Measurements from ENCODE around the gene EIF4E1B. TPM values are rescaled to one million over a fixed set of nuclear protein-coding genes. Genes with fewer than 3 reads are reported as not detected.
"Not testable (repeated sequence)": the region's sequence is repeated elsewhere in the genome, so short reads cannot be mapped to it uniquely, and the experiment has no call there.

The EIF4E1B gene
- total RNA-seq, 1 donor from 2014 or later: 0.06 TPM

DNA sequence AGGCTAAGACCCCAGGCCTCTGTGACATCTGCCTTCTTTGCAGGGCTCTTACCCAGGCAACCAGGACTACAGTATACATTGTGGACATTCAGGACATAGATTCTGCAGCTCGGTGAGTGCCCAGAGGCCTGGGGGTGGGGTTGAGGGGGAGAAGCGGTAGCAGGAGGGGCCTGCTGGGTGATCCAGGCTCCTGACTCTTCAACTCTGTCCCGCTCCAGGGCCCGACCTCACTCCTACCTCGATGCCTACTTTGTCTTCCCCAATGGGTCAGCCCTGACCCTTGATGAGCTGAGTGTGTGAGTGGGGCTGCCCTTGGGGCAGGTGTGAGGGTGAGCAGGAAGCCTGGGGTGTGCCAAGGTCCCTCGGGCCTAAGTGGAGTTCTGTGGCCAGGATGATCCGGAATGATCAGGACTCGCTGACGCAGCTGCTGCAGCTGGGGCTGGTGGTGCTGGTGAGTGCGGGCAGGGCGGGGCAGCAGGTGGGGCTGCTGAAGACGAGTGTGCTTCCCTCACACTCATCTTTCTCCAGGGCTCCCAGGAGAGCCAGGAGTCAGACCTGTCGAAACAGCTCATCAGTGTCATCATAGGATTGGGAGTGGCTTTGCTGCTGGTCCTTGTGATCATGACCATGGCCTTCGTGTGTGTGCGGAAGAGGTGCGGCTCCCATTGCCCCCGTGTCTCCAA, 40.3 kb upstream of the EIF4E1B start:
- TF ChIP-seq EZH2phosphoT487 (IDR thresholded peaks at IDR 0.05): no peak
- no peaks in the 10 kb centered on the region for H3K4me1 Mint-ChIP-seq
- Histone ChIP-seq H2AFZ (replicated peaks) (no peak overlapping the region), H3K4me2 (no peak overlapping the region), H3K4me3 (no peak overlapping the region), H3K4me1 (no peaks in the 10 kb centered on the region), H3K27ac (no peak overlapping the region), H4K20me1 (ENCODE audit: low read depth) (no peaks in the 10 kb centered on the region), H3K9me3 (ENCODE audit: low read depth) (peaks cover 3% of the 10 kb centered on the region), H3K79me2 (ENCODE audit: low read depth) (no peaks in the 10 kb centered on the region), H3F3A (ENCODE audit: low read depth) (peaks cover 4% of the 10 kb centered on the region), H3K27me3 (no peaks in the 10 kb centered on the region), H3K9ac (no peak overlapping the region), H3K36me3 (no peaks in the 10 kb centered on the region)
- DNase-seq (ENCODE audit: low spot score): no peak
- peaks cover 4% of the 10 kb centered on the region for H3K36me3 Mint-ChIP-seq
- H3K27ac Mint-ChIP-seq: no peak overlapping the region
- peaks cover 14% of the 10 kb centered on the region for H3K27me3 Mint-ChIP-seq (ENCODE audit: insufficient read depth, low read depth)
- peaks cover 4% of the 10 kb centered on the region for H3K9me3 Mint-ChIP-seq
- H3K4me3 Mint-ChIP-seq: no peak overlapping the region

DNA sequence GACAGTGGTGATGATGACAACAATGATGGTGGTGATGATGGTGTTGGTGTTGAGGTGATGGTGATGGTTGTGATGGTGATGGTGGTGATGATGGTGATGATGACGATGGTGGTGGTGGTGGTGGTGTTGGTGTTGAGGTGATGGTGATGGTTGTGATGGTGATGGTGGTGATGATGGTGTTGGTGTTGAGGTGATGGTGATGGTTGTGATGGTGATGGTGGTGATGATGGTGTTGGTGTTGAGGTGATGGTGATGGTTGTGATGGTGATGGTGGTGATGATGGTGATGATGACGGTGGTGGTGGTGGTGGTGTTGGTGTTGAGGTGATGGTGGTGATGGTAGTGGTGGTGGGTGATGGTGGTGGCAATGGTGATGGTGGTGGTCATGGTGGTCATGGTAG, 38.8 kb upstream of the EIF4E1B start:
- H3K4me3 Mint-ChIP-seq; H2AFZ ChIP-seq (replicated peaks); H3K9me3 ChIP-seq (ENCODE audit: low read depth); H3K4me3 ChIP-seq; H3K27ac Mint-ChIP-seq; H3K27ac ChIP-seq; H3K4me1 Mint-ChIP-seq; H3K36me3 ChIP-seq; H3K36me3 Mint-ChIP-seq; H3F3A ChIP-seq (ENCODE audit: low read depth); H3K4me1 ChIP-seq; DNase-seq (ENCODE audit: low spot score); H3K9me3 Mint-ChIP-seq; H3K4me2 ChIP-seq; H3K79me2 ChIP-seq (ENCODE audit: low read depth); H3K9ac ChIP-seq; H3K27me3 ChIP-seq; H4K20me1 ChIP-seq (ENCODE audit: low read depth): not testable (repeated sequence)
- H3K27me3 Mint-ChIP-seq (ENCODE audit: insufficient read depth, low read depth): peaks cover 14% of the 10 kb centered on the region

DNA sequence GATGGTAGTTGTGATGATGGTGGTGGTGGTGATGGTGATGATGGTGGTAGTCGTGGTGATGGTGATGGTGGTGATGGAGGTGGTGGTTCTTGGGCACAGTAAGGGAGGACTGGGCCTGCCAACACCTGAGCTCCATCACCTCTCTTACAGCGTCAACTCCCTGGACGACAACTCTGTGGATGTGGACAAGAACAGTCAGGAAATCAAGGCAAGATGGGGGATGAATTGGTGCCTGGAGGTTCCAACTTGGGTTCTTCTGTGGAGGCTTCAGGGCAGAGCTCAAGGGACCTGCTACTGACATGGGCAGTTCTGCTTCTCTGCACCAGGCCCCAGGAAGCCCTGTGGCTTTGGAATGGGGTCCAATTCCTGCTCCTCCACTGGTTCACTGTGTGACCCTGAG, 37.9 kb upstream of the EIF4E1B start:
- no peaks in the 10 kb centered on the region for H3K9me3 Mint-ChIP-seq
- no peak for TF ChIP-seq EZH2phosphoT487 (IDR thresholded peaks at IDR 0.05)
- no peak for TF ChIP-seq EZH2 (IDR thresholded peaks at IDR 0.05)
- TF ChIP-seq, protein P1, sequence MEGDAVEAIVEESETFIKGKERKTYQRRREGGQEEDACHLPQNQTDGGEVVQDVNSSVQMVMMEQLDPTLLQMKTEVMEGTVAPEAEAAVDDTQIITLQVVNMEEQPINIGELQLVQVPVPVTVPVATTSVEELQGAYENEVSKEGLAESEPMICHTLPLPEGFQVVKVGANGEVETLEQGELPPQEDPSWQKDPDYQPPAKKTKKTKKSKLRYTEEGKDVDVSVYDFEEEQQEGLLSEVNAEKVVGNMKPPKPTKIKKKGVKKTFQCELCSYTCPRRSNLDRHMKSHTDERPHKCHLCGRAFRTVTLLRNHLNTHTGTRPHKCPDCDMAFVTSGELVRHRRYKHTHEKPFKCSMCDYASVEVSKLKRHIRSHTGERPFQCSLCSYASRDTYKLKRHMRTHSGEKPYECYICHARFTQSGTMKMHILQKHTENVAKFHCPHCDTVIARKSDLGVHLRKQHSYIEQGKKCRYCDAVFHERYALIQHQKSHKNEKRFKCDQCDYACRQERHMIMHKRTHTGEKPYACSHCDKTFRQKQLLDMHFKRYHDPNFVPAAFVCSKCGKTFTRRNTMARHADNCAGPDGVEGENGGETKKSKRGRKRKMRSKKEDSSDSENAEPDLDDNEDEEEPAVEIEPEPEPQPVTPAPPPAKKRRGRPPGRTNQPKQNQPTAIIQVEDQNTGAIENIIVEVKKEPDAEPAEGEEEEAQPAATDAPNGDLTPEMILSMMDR (IDR thresholded peaks at IDR 0.05): no peak
- H3K27me3 Mint-ChIP-seq (ENCODE audit: insufficient read depth, low read depth): peaks cover 14% of the 10 kb centered on the region
- Histone ChIP-seq H3K27me3 (peaks cover 14% of the 10 kb centered on the region), H3K4me3 (no peak overlapping the region), H3K4me2 (no peak overlapping the region), H3F3A (ENCODE audit: low read depth) (peaks cover 4% of the 10 kb centered on the region), H3K27ac (no peak overlapping the region), H3K79me2 (ENCODE audit: low read depth) (no peaks in the 10 kb centered on the region), H2AFZ (replicated peaks) (no peak overlapping the region), H3K4me1 (no peaks in the 10 kb centered on the region), H4K20me1 (ENCODE audit: low read depth) (no peaks in the 10 kb centered on the region), H3K9ac (no peak overlapping the region), H3K36me3 (no peaks in the 10 kb centered on the region), H3K9me3 (ENCODE audit: low read depth) (no peaks in the 10 kb centered on the region)
- H3K4me3 Mint-ChIP-seq: no peak overlapping the region
- H3K27ac Mint-ChIP-seq: no peak overlapping the region
- no peak for DNase-seq (ENCODE audit: low spot score)
- H3K4me1 Mint-ChIP-seq: no peaks in the 10 kb centered on the region
- H3K36me3 Mint-ChIP-seq: peaks cover 4% of the 10 kb centered on the region

DNA sequence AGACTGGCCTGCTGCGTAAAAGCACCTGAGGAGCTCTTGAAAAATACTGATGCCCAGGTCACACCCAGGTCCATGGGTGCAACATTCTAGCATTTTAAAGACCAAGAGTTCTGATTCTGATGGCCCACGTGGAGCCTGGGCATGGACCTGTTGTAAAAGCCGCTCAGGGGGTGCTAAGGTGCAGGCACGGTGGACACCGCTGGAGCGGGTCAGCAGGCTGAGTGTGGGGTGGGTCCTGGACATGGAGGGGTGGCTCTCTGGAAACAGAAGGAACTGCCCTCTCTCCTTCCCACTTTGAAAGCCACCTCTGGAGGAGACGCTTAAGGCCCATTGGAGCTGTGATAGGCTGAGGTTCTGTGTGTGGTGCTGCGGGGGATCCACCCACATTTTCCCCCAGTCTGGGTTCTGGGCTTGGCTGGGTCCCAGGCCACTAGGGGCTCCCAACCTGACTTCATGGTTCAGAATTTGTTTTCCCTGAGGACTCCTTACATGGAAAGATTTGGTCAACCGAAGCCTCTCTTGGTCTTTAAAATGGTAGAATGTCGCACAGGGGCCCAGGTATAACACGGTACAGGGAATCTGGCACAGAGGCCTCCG, 37.1 kb upstream of the EIF4E1B start:
- Mint-ChIP-seq H3K4me3 (no peak overlapping the region), H3K9me3 (no peaks in the 10 kb centered on the region), H3K27ac (no peak overlapping the region), H3K36me3 (peaks cover 5% of the 10 kb centered on the region), H3K4me1 (no peaks in the 10 kb centered on the region), H3K27me3 (ENCODE audit: insufficient read depth, low read depth) (peaks cover 12% of the 10 kb centered on the region)
- TF ChIP-seq EZH2phosphoT487 (IDR thresholded peaks at IDR 0.05): no peak
- TF ChIP-seq, protein P1 (IDR thresholded peaks at IDR 0.05): no peak
- TF ChIP-seq EZH2 (IDR thresholded peaks at IDR 0.05): no peak
- Histone ChIP-seq H3K79me2 (ENCODE audit: low read depth) (no peaks in the 10 kb centered on the region), H3K9me3 (ENCODE audit: low read depth) (no peaks in the 10 kb centered on the region), H3K4me2 (no peak overlapping the region), H3F3A (ENCODE audit: low read depth) (peaks cover 8% of the 10 kb centered on the region), H3K27ac (no peak overlapping the region), H3K27me3 (peaks cover 22% of the 10 kb centered on the region), H4K20me1 (ENCODE audit: low read depth) (no peaks in the 10 kb centered on the region), H3K9ac (no peak overlapping the region), H3K4me1 (no peaks in the 10 kb centered on the region), H3K4me3 (no peak overlapping the region), H3K36me3 (no peaks in the 10 kb centered on the region), H2AFZ (replicated peaks) (no peak overlapping the region)
- no peak for DNase-seq (ENCODE audit: low spot score)

Measured in neural progenitor cell (in vitro differentiated cells).